Mesenchymal stem cell (in vitro differentiated cells and primary cell): ENCODE data around the gene PPP1R14D.

Experiments
- DNase-seq: peaks from one replicate; pipeline ENCODE4 v3.0.0-alpha.2; 2013
- H2AFZ ChIP-seq: one replicate; pipeline ENCODE4 v1.6.1; 2013; ENCODE audit warnings: low read depth, mild to moderate bottlenecking, control low read depth, inconsistent platforms, low read length, moderate library complexity
- H2AK5ac ChIP-seq: 2 replicates; pipeline ENCODE4 v1.6.1; 2013; ENCODE audit warnings: low read length, moderate library complexity, mild to moderate bottlenecking, inconsistent platforms; ENCODE audit not compliant: severe bottlenecking
- H2BK120ac ChIP-seq: one replicate; pipeline ENCODE4 v1.6.1; 2013; ENCODE audit warnings: low read depth, mild to moderate bottlenecking, inconsistent platforms, low read length, moderate library complexity
- H2BK12ac ChIP-seq, 2 experiments: one replicate each; pipeline ENCODE4 v1.6.1; 2013; ENCODE audit warnings: inconsistent platforms in 2 of 2, low read length in 2 of 2, mild to moderate bottlenecking in 2 of 2, moderate library complexity in 2 of 2, control low read depth in 1 of 2
- H2BK15ac ChIP-seq: one replicate; pipeline ENCODE4 v1.6.1; 2013; ENCODE audit warnings: mild to moderate bottlenecking, low read depth, inconsistent platforms; ENCODE audit not compliant: poor library complexity, severe bottlenecking
- H2BK5ac ChIP-seq: 2 replicates; pipeline ENCODE4 v1.6.1; 2013; ENCODE audit warnings: low read depth, mild to moderate bottlenecking, low read length, control low read depth, inconsistent platforms; ENCODE audit not compliant: poor library complexity, severe bottlenecking
- H3K14ac ChIP-seq, 2 experiments: one replicate each; pipeline ENCODE4 v1.6.1; 2013; ENCODE audit warnings: inconsistent platforms in 2 of 2, low read length in 2 of 2, control low read depth in 1 of 2, mild to moderate bottlenecking in 1 of 2, moderate library complexity in 1 of 2
- H3K18ac ChIP-seq, 2 experiments: one replicate each; pipeline ENCODE4 v1.6.1; 2013; ENCODE audit warnings: inconsistent platforms in 2 of 2, low read length in 2 of 2, control low read depth in 1 of 2, low read depth in 1 of 2, mild to moderate bottlenecking in 1 of 2
- H3K23ac ChIP-seq, 2 experiments: one replicate each; pipeline ENCODE4 v1.6.1; 2013; ENCODE audit warnings: inconsistent platforms in 2 of 2, low read length in 2 of 2, mild to moderate bottlenecking in 2 of 2, moderate library complexity in 2 of 2, control low read depth in 1 of 2
- H3K27ac ChIP-seq: 2 replicates; pipeline ENCODE4 v1.5.1; 2013; ENCODE audit warnings: mild to moderate bottlenecking, moderate library complexity, low read length, control low read depth, inconsistent platforms; ENCODE audit not compliant: poor library complexity, severe bottlenecking
- H3K27me3 ChIP-seq, 2 experiments: 2 replicates each; pipeline versions ENCODE4 v1.6.1 to v1.7.0; 2013; ENCODE audit warnings: low read length in 2 of 2, mild to moderate bottlenecking in 2 of 2, moderate library complexity in 2 of 2, control low read depth in 1 of 2, inconsistent platforms in 1 of 2; ENCODE audit not compliant: control insufficient read depth in 1 of 2, insufficient read depth in 1 of 2
- H3K36me3 ChIP-seq, 2 experiments: 2 replicates each; pipeline versions ENCODE4 v1.6.1 to v1.7.0; 2013; ENCODE audit warnings: low read length in 2 of 2, control low read depth in 1 of 2, inconsistent platforms in 1 of 2, low read depth in 1 of 2, mild to moderate bottlenecking in 1 of 2; ENCODE audit not compliant: insufficient read depth in 2 of 2, control insufficient read depth in 1 of 2
- H3K4ac ChIP-seq, 2 experiments: one replicate each; pipeline ENCODE4 v1.6.1; 2013; ENCODE audit warnings: inconsistent platforms in 2 of 2, low read length in 2 of 2, mild to moderate bottlenecking in 2 of 2, moderate library complexity in 2 of 2, control low read depth in 1 of 2, low read depth in 1 of 2
- H3K4me1 ChIP-seq: 2 replicates; pipeline ENCODE4 v1.6.1; 2013; ENCODE audit warnings: low read depth, low read length, control low read depth; ENCODE audit not compliant: control insufficient read depth, insufficient read depth
- H3K4me2 ChIP-seq: 2 replicates; pipeline ENCODE4 v1.6.1; 2013; ENCODE audit warnings: low read length, mild to moderate bottlenecking, inconsistent platforms; ENCODE audit not compliant: poor library complexity, severe bottlenecking
- H3K4me3 ChIP-seq, 2 experiments: 2 replicates each; pipeline versions ENCODE4 v1.5.1 to v1.7.0; 2013; ENCODE audit warnings: low read length in 2 of 2, mild to moderate bottlenecking in 2 of 2, control low read depth in 1 of 2, low read depth in 1 of 2; ENCODE audit not compliant: insufficient read depth in 1 of 2
- H3K79me1 ChIP-seq: replicated peaks from 2 replicates; pipeline ENCODE4 v1.6.1; 2013; ENCODE audit warnings: mild to moderate bottlenecking, control low read depth, low read length, inconsistent platforms; ENCODE audit not compliant: poor library complexity, severe bottlenecking
- H3K9ac ChIP-seq: 2 replicates; pipeline ENCODE4 v1.7.0; 2013; ENCODE audit warnings: mild to moderate bottlenecking, low read length, moderate library complexity
- H3K9me3 ChIP-seq: 2 replicates; pipeline ENCODE4 v1.7.0; 2013; ENCODE audit warnings: mild to moderate bottlenecking, low read length; ENCODE audit not compliant: control insufficient read depth
- H4K8ac ChIP-seq: one replicate; pipeline ENCODE4 v1.6.1; 2013; ENCODE audit warnings: inconsistent platforms, mild to moderate bottlenecking, low read length, moderate library complexity
- H4K91ac ChIP-seq: one replicate; pipeline ENCODE4 v1.6.1; 2013; ENCODE audit warnings: mild to moderate bottlenecking, low read length, inconsistent platforms
- WGBS: methylation state at CpG from one replicate; pipeline ENCODE4 v1.1.7; 2013; ENCODE audit warnings: mixed read lengths; 5-methylcytosine and 5-hydroxymethylcytosine counted together

PPP1R14D gene

DNA sequence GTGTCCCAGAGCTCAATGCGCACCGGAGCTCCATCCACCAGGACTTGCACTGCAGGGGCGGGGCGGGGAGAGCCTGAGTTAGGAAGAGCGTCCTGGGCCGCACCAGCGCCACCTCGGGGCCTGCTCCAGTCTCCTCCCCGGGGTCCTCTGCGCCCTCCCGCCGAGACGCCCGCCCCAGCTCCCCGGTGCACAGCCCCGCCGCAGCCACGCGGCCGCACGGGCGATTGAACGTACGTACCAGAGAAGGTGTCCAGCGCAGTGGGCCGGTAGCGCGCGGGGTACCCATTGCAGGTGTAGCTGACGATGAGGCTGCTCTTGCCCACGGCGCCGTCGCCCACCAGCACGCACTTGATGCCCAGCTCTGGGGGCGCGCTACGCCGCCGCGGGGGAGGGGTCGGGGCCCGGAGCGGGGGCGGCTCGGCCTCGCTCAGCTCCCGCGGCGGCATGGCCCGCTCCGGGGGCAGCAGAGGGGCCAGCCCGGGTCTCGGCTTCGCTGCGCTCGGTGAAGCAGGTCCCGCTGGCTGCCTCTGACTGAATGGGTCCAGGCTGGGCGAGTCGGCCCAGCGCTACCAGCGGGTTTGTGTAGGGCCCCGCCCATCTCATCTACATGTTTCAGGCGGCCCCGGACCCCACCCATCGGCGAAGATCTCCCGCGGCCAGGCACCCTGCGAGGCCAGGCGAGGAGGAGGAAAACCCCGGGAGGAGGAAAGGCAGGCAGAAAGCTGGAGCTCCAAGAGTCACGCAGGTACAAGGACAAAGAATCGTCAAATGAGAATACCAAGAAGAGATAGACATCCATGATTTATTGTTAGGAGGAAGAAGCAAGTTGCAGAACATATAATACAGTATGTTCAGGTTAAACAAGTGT, 45.4 kb upstream of the PPP1R14D start, which contains the start of gene RHOV:
Gene RHOV (minus strand): TSS at position 541 of the 868 bp plus-strand sequence. CDS start 95 bp downstream, at position 446.
- no peak within 1 kb of the TSS for H2BK15ac ChIP-seq
- H2AFZ ChIP-seq = peak within 1 kb of the TSS; percentile 60
- peak within 1 kb of the TSS; percentile 84 for H3K4me2 ChIP-seq
- peak; percentile 56 for DNase-seq
- H4K91ac ChIP-seq = no peak within 1 kb of the TSS
- no peak within 1 kb of the TSS for H3K14ac ChIP-seq
- 2% methylated on average over 71 of the region's 74 CpGs for WGBS
- H3K18ac ChIP-seq = no peak within 1 kb of the TSS
- peak within 1 kb of the TSS; percentile 59 to 66 for H3K4me3 ChIP-seq
- H4K8ac ChIP-seq = peak within 1 kb of the TSS; percentile 55
- no peak within 1 kb of the TSS for H3K27ac ChIP-seq
- H3K79me1 ChIP-seq = no peaks in the 10 kb centered on the region
- H3K23ac ChIP-seq = peak within 1 kb of the TSS in 1 of 2 experiments; percentile 9
- no peak within 1 kb of the TSS for H3K9ac ChIP-seq
- no peak within 1 kb of the TSS for H2BK5ac ChIP-seq
- H2BK120ac ChIP-seq = no peak within 1 kb of the TSS
- H2BK12ac ChIP-seq = no peak within 1 kb of the TSS
- no peak within 1 kb of the TSS for H3K4ac ChIP-seq
- H3K36me3 ChIP-seq = no peaks in the 10 kb centered on the region
- peaks cover 10 to 38% of the 10 kb centered on the region in 2 experiments for H3K27me3 ChIP-seq
- peaks cover 16% of the 10 kb centered on the region for H3K4me1 ChIP-seq
- H3K9me3 ChIP-seq = no peaks in the 10 kb centered on the region
- no peak within 1 kb of the TSS for H2AK5ac ChIP-seq

- H3K23ac ChIP-seq = no peak overlapping the region
- H4K8ac ChIP-seq = peak overlapping the region; percentile 55
- H3K14ac ChIP-seq = no peak overlapping the region
- H3K18ac ChIP-seq = no peak overlapping the region
- no peak overlapping the region for H3K4ac ChIP-seq
- H3K4me3 ChIP-seq = peak overlapping the region; percentile 59 to 66
- peak overlapping the region; percentile 84 for H3K4me2 ChIP-seq
- DNase-seq = no peak
- peaks cover 14% of the 10 kb centered on the region for H3K4me1 ChIP-seq
- no peak overlapping the region for H3K9ac ChIP-seq
- H2AK5ac ChIP-seq = no peak overlapping the region
- no peak overlapping the region for H4K91ac ChIP-seq
- no peaks in the 10 kb centered on the region for H3K36me3 ChIP-seq
- no peak overlapping the region for H2BK5ac ChIP-seq
- peaks cover 10 to 38% of the 10 kb centered on the region in 2 experiments for H3K27me3 ChIP-seq
- H2BK15ac ChIP-seq = no peak overlapping the region
- H2AFZ ChIP-seq = peak overlapping the region; percentile 60
- H3K27ac ChIP-seq = no peak overlapping the region
- no peak overlapping the region for H2BK120ac ChIP-seq
- WGBS = 70% methylated on average over 33 of the region's 33 CpGs
- no peaks in the 10 kb centered on the region for H3K79me1 ChIP-seq
- H2BK12ac ChIP-seq = no peak overlapping the region
- H3K9me3 ChIP-seq = no peaks in the 10 kb centered on the region
Observed at GRCh38 chr15:40872791-40873693, 44.5 kb upstream of the PPP1R14D start.

GRCh38 chr15:40871749-40872617, 43.5 kb upstream of the PPP1R14D start:
- no peak overlapping the region for H3K4me3 ChIP-seq
- H3K18ac ChIP-seq = no peak overlapping the region

More at GRCh38 chr15:40871749-40872617, 43.5 kb upstream of the PPP1R14D start:
- Histone ChIP-seq H3K27me3 (peaks cover 10 to 38% of the 10 kb centered on the region in 2 experiments), H3K23ac (no peak overlapping the region), H4K8ac (no peak overlapping the region), H3K79me1 (no peaks in the 10 kb centered on the region), H2BK5ac (no peak overlapping the region), H2AK5ac (no peak overlapping the region), H3K4me2 (no peak overlapping the region), H3K9me3 (no peaks in the 10 kb centered on the region), H2BK120ac (no peak overlapping the region), H3K4me1 (peaks cover 14% of the 10 kb centered on the region), H2BK12ac (no peak overlapping the region), H3K4ac (no peak overlapping the region), H2BK15ac (peak overlapping the region; percentile 57), H3K9ac (no peak overlapping the region), H3K27ac (no peak overlapping the region), H3K14ac (no peak overlapping the region), H2AFZ (no peak overlapping the region), H3K36me3 (no peaks in the 10 kb centered on the region), H4K91ac (no peak overlapping the region)
- 67% methylated on average over 8 of the region's 13 CpGs for WGBS
- no peak for DNase-seq
